Tracheal epithelial cell (primary cell): ENCODE measurements around the gene AGAP4. TPM values are rescaled to one million over a fixed set of nuclear protein-coding genes. Genes with fewer than 3 reads are reported as not detected.

Experiments used
- total RNA-seq: library from RNA; depleted of rRNA; stranded (reverse); fragments of >200 nt; gene quantifications from 2 replicates; pipeline ENCODE4 v1.2.1, GENCODE V29; 2014

AGAP4 gene
- total RNA-seq, result 1.3 and 2.7 TPM in 2 replicates

GRCh38 chr10:45847400-45847799 lies at the start of gene AGAP4:
AGAP4 (minus strand) TSS chr10:45847500; CDS start chr10:45847347, 153 bp downstream.

Other genes with a start within 250 kb of the AGAP4 start
- gene ZFAND4, start 174.7 kb downstream of the AGAP4 start, total RNA-seq, result 2.9 and 4.9 TPM in 2 replicates
- 21.3 and 21.4 TPM in 2 replicates for gene WASHC2C, start 120.2 kb downstream of the AGAP4 start, total RNA-seq
- gene TIMM23, start 125.0 kb upstream of the AGAP4 start, total RNA-seq, result 70.1 and 74.0 TPM in 2 replicates
- gene NCOA4, start 183.1 kb upstream of the AGAP4 start, total RNA-seq, result 172 and 182 TPM in 2 replicates
- gene MSMB, start 198.8 kb upstream of the AGAP4 start, total RNA-seq, result not detected in 2 replicates